NCI-H510A (cell line): ENCODE data around the gene IP6K2.

ENCODE experiments used
- DNase-seq: peaks from one replicate; lab custom pipeline; 2025; lab: John Stamatoyannopoulos, UW

The IP6K2 gene

DNA sequence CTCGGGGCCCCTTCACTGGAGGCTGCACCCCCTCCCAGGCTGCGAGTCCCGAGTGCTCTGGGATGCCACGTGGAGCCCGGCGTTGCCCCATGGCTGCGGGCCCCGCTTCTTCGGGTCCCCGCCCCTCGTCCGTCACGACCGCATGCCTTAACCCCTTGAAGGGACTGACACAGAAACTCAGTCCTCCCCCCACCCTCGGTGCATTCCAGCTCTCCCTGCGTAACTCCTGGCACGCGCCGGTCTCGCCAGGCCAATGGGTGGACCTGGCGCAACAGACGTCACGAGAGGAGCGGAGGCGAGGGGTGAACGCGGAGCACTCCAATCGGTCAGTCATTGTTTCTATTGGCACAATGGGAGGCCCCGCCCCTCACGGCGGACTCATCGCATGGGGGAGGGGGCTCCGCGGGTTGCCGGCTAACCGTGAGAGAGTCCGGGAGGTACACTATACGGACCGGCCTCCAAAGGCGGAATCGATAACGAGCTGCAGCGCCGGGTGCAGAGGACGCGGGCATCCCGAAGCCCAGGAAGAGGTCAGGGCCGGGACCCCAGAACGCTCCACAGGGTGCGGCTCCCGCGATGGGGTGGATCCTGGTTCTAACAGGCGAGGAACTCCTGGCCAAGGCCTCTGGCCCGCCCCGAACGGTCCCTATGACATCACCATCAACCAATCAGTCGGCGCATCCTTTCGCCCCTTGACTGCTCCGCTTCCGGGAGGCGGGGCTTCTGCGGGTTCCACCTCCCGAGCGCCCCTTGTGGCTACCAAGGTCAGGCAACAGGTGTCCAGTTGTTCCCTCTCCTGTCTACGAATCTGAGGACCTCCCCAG lies 53.3 kb downstream of the IP6K2 start:
- DNase-seq: peak; percentile 93

DNA sequence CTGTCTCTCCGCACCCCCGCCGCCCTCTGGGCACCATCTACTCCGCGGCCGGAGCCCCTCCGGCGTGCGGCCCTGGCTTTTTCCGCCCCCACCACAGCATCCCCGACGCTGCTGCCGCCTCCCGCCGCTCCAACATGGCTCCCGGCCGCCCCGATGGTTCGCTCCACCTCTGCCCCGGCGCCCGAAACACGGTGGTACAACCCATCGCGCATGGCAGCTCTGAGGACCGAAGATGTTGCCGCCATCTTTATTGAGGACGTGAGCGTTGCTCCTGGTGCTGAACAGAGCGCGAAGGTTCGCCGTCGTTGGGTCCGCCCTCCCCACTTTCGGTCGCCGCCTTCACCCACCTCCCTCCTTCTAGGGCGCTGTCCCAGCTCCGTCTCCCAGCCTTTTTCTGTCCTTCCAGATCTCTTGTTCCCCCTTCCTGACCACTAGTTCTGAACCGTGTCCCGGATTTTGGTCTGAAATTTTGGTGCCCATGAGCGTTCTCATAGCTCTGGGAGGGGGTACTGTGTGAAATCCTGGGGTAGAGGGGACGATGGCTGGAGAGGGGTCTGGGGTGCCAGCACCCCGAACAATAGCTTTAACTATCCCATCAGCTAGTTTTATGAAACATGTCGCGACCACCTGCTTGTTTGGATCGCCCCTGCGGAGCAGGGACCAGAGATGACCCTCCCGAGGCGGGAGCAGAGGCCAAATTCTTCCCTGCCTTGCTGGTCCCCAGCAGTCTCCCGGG lies 54.1 kb downstream of the IP6K2 start, which contains the start of gene CELSR3:
Gene CELSR3, minus strand, starts transcription at position 134 of the 736 bp plus-strand sequence. CDS start 252 bp downstream, outside the sequence.
- DNase-seq: peak; percentile 74

GRCh38 chr3:48662145-48662752 lies 54.8 kb downstream of the IP6K2 start:
- no peak for DNase-seq

- DNase-seq: no peak
These were observed 55.4 kb downstream of the IP6K2 start for GRCh38 chr3:48661501-48662144.

GRCh38 chr3:48660800-48661400 lies 56.1 kb downstream of the IP6K2 start:
- no peak for DNase-seq

GRCh38 chr3:48656841-48657281 lies 60.2 kb downstream of the IP6K2 start:
- no peak for DNase-seq

- DNase-seq: no peak
These were observed 60.8 kb downstream of the IP6K2 start for GRCh38 chr3:48656061-48656840.

DNA sequence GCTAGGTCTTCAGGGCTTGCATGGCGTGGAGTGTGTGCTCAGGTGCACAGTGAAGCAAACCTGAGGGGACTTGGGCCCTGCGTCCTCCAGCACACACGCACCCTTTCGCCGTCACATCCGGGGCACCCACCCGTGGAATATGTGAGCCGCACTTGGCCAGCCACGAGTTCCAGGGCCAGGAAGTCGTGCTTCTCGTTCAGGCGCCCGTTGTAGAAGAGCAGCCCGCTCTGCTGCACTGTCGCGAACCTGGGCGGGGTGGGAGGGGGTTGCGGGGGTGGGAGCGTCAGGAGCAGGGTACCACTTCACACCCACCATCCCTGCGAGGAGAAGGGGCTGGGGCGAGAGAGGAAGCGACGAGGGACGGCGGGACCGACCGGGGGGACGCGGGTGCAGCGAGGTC lies 61.4 kb downstream of the IP6K2 start:
- no peak for DNase-seq

- DNase-seq: no peak
These were observed 62.0 kb downstream of the IP6K2 start for GRCh38 chr3:48655063-48655462.

DNA sequence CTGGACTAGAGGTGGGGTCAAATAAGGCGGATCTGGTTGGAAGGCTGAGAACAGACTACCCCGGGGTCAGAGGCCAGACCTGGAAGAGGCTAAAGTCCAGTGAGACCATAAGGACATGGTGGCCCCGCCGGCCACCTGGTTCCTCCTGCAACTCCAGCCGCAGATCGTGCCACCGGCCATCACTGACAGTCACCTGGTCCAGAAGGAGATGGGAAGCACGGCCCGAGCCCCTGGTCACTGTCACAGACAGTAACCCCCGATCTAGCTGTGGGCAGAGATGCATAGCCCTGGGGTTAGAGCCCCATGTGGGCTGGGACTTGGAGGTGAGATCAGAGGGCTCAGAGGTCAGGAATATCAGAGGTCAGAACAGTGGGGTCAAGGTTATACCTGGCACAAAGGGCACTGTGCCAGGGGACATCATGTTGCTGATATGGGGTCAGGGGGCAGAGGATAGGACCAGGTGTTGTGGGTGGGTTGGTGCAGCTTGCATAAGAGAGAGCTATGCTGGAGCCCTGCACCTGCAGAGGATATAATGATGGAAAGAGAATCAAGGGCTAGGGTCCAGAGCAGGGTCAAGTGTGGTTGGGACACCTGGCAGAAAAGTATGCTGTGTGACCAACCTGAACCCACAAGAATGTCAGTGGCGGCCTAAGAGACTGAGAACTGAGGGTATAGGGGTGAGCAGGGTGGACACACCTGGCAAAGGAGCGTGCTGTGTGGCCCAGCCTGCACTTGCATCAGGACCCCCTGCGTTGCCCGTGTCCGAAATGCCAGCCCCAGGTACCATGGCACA lies 63.9 kb downstream of the IP6K2 start:
- DNase-seq: no peak

DNA sequence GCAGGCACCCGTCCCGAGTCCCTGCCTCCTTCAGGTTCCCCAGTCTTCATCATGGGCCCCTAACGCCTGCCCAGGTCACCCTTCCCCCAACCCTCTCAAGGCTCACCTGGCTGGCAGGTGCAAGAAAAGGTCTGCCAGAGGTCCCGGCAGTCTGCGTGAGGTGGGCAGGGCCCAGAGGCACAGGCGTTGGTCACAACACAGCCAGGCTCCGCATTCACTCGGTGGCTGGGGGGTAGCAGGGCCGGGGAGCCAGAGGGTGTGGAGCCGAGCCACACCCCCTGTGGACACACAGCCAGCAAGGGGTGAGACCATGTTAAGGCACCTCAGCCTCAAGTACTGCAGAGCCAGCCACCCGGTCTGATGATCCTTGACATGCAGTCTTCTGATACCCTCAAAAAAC lies 65.2 kb downstream of the IP6K2 start:
- peak; percentile 13 for DNase-seq

DNA sequence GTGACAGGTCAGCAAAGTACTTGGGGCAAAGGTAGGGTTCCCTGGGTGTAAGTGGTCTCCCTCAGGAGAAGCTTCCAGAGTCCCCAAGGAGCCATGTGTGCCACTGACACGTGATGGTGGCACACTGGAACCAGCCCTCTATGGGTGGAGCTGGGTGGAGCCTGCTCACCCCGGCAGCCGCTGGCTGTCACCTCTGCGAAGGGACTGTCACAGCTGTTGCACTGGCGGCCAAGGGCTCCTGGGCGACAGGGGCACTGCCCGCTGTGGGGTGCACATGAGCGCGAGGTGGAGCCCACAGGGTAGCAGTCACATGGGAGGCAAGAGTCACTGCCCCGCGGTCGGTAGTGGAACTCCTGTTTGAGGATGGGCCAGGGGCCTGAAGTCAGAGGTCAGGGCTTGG lies 66.3 kb downstream of the IP6K2 start:
- DNase-seq: no peak

- DNase-seq: no peak
These were observed 68.7 kb downstream of the IP6K2 start for GRCh38 chr3:48648188-48648850.

- DNase-seq: no peak
These were observed 69.3 kb downstream of the IP6K2 start for GRCh38 chr3:48647714-48648113.

GRCh38 chr3:48644898-48645760 lies 71.9 kb downstream of the IP6K2 start:
- no peak for DNase-seq

DNA sequence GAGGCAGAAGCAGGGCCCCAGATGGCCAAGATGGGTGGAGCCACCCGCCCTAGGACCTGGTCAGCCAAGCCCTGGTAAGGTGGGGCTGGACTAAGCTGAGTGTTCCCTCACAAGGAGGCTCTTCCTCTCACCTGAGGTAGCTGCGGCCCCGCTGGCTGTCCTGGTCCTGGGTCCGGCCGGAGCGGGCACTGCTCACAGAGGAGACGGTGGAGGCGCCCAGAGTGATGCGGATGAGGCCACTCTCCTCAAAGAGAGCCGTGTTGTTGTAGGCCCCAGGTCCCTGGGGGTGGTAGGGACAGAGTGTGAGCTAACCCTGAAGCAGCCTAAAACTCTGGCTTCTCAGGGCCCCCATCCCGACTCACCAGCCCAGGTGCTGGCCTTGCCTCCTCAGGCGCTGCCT lies 74.4 kb downstream of the IP6K2 start:
- no peak for DNase-seq

DNA sequence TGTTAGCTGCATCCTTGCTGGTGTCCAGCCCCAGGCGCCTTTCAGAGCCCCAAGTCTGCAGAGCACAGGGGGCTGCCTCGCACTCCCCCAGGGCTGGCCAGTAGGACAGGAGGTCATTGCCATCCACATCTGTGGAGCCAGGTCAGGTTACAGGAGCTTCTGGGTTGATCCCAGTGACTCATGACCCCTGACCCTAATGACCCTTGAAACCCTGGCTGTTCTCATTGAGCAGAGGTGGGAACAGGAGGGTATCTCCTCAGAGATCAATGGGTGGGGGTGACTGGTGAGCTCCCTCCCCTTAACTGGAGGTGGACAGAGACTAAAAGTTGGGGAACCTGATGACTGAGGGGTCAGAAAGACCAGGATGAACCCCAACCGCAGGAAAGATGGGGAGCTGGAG lies 75.6 kb downstream of the IP6K2 start:
- DNase-seq: no peak

DNA sequence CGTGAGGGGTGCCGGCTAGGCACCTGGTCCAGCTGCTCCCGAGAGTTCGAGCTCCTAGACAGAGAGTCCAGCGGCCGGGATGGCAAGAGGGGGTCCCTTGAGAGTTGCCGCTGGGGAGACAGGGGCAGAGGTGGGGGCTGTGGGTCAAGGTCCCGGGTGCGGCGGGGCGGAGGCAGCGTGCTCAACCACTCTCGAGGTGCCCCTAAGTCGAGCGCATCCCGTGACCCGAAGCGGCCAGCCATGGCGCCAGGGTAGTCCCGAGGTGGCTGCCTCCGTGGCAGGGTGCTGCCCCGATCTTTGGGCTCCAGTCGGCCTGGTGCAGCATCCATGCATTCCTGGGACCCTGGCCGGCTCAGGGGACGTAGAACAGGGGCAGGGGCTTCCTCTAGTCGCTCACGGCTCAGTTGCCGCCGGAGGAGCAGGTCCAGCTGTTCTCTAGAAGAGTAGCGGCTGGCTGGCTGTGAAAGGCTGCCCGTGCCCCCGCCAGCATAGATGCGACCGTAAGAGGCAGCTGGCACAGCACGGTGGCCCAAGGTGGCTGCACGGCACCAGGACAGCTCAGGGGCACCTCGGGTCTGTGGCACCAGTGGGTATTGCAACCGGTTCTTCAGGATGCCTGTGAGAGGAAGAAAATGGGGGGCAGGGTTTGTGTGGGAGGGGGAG lies 76.9 kb downstream of the IP6K2 start:
- DNase-seq: no peak
